Activated B cell treated with CpG ODN at 0.5 μM for 24 hours (primary cell): ENCODE results near the gene MAP1LC3B2. TPM values are rescaled to one million over a fixed set of nuclear protein-coding genes. Genes with fewer than 3 reads are reported as not detected.
A peak's percentile ranks its signal among the peaks of the same experiment; 100 is the strongest.

Source experiments
- ATAC-seq: fragments of 200-7000 bp; cut with Tn5 transposase; one replicate; pipeline ENCODE4 v1.10.0; 2021; ENCODE audit warnings: low read depth, mild to moderate bottlenecking, moderate library complexity
- CTCF ChIA-PET: fragments of 350-600 bp; sonication (Branson Sonifier 250); formaldehyde crosslinking; loops from one replicate; lab custom pipeline; 2021; ENCODE audit warnings: antibody characterized with exemption; lab: Charles Lee
- POLR2A ChIA-PET: fragments of 350-600 bp; sonication (Branson Sonifier 250); formaldehyde crosslinking; loops from one replicate; lab custom pipeline; 2021; ENCODE audit warnings: antibody characterized with exemption; lab: Charles Lee
- DNase-seq: peaks from one replicate; pipeline ENCODE4 v3.0.0; 2022
- H3K27ac Mint-ChIP-seq: one replicate; pipeline ENCODE4 v1.8.0; 2020; ENCODE audit warnings: mixed read lengths
- H3K27me3 Mint-ChIP-seq: one replicate; pipeline ENCODE4 v1.8.0; 2021; ENCODE audit warnings: mixed read lengths
- H3K36me3 Mint-ChIP-seq: one replicate; pipeline ENCODE4 v1.8.0; 2021; ENCODE audit warnings: low read depth, mixed read lengths
- H3K4me1 Mint-ChIP-seq: one replicate; pipeline ENCODE4 v1.8.0; 2021; ENCODE audit warnings: mixed read lengths
- H3K4me3 Mint-ChIP-seq: one replicate; pipeline ENCODE4 v1.8.0; 2020; ENCODE audit warnings: mild to moderate bottlenecking, mixed read lengths
- H3K9me3 Mint-ChIP-seq: one replicate; pipeline ENCODE4 v1.8.0; 2020; ENCODE audit warnings: mixed read lengths
- CTCF ChIP-seq: fragments of 200-600 bp; IDR thresholded peaks from one replicate; pipeline ENCODE4 v1.8.0; 2022; ENCODE audit warnings: antibody characterized with exemption, mild to moderate bottlenecking
- intact Hi-C: fragments of 100-400 bp; cut with micrococcal nuclease; formaldehyde crosslinking; loops from one replicate; pipeline ENCODE4 v1.15.1; 2024
- total RNA-seq: library from RNA; stranded (reverse); gene quantifications from 2 replicates; pipeline ENCODE4 v1.2.3, GENCODE V29; 2022

The MAP1LC3B2 gene
- total RNA-seq, 1 donor from 2014 or later, result 1.9 TPM

DNA sequence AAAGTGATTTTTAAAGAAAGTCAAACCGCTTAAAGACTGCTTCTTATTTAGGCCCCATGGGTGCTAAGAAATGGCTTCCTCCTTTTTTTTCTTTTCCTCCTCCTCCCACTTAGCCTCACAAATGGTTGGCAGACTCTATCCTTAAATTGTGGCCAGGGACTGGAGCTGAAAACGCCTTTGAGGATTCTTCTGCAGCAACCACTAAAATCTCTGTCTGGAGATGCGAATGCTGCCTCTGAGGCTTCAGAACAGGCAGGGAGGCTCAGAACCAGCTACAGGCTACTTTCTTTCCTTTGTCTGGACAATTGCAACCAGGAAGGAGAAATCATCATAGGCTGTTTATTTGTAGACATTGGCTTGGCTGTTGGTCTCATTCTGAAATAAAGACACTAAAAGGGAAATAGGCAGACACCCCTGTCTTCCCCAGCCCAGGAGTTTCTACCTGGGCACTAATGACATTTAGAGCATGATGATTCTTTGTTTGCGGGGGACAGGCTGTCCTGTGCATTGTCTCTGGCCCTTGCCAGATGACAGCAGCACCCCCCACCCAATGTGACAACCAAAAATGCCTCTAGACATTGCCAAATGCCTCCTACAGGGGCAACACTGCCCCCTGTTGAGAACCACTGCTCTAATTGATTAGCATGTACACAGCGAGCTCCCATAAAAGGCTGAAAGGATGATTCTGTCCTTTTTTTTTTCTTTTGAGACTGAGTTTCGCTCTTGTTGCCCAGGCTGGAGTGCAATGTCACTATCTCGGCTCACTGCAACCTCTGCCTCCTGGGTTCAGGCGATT, 50.3 kb downstream of the MAP1LC3B2 start:
- intact Hi-C loops, result loop anchor here (2.0 to 5.0 kb wide), 3 partner anchors 78 to 611 kb away; no protein-coding TSS in a partner anchor
- Mint-ChIP-seq H3K4me3 (no peak overlapping the region), H3K4me1 (peaks cover 19% of the 10 kb centered on the region), H3K27me3 (peaks cover 8% of the 10 kb centered on the region), H3K36me3 (no peaks in the 10 kb centered on the region), H3K9me3 (no peaks in the 10 kb centered on the region), H3K27ac (no peak overlapping the region)
- TF ChIP-seq CTCF, result no peak
- CTCF ChIA-PET, result interaction anchor here (0.6 to 1.6 kb wide), 13 partner anchors 10 to 615 kb away, joined by 3 to 7 read pairs (median 4); no protein-coding TSS in a partner anchor
- POLR2A ChIA-PET, result no interaction called here
- peak; percentile 61 for ATAC-seq
- DNase-seq, result no peak

GRCh38 chr12:116610971-116611541, 51.9 kb downstream of the MAP1LC3B2 start:
- H3K4me3 Mint-ChIP-seq, result no peak overlapping the region
- no peak for ATAC-seq
- TF ChIP-seq CTCF, result no peak
- H3K9me3 Mint-ChIP-seq, result no peaks in the 10 kb centered on the region
- DNase-seq, result no peak
- CTCF ChIA-PET, result interaction anchor here (1.1 to 1.6 kb wide), 7 partner anchors 77 to 616 kb away, joined by 3 to 4 read pairs (median 3); no protein-coding TSS in a partner anchor
- POLR2A ChIA-PET, result no interaction called here
- no peaks in the 10 kb centered on the region for H3K36me3 Mint-ChIP-seq
- H3K4me1 Mint-ChIP-seq, result peaks cover 7% of the 10 kb centered on the region
- H3K27ac Mint-ChIP-seq, result no peak overlapping the region
- intact Hi-C loops, result no loop called here
- H3K27me3 Mint-ChIP-seq, result peaks cover 2% of the 10 kb centered on the region

DNA sequence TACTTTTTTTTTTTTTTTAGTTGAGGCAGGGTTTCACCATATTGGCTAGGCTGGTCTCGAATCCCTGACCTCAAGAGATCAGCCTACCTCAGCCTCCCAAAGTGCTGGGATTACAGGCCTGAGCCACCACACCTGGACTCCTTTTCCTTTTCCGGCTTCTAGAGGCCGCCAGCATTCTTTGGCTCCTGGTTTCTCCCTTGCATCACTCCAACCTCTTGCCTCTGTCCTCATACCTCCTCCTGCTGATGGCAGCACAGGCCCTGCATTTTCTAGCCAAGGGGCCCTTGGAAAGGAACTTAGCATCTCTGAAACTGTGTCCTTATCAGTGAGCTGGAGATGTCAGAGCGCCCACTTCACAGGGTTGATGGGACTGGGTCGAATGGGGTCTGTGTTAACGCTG, 53.3 kb downstream of the MAP1LC3B2 start:
- intact Hi-C loops, result no loop called here
- Mint-ChIP-seq H3K9me3 (no peaks in the 10 kb centered on the region), H3K36me3 (no peaks in the 10 kb centered on the region), H3K27ac (no peak overlapping the region), H3K27me3 (no peaks in the 10 kb centered on the region), H3K4me1 (peaks cover 7% of the 10 kb centered on the region), H3K4me3 (no peak overlapping the region)
- no peak for ATAC-seq
- TF ChIP-seq CTCF, result no peak
- no peak for DNase-seq
- ChIA-PET CTCF (no interaction called here), POLR2A (no interaction called here)

DNA sequence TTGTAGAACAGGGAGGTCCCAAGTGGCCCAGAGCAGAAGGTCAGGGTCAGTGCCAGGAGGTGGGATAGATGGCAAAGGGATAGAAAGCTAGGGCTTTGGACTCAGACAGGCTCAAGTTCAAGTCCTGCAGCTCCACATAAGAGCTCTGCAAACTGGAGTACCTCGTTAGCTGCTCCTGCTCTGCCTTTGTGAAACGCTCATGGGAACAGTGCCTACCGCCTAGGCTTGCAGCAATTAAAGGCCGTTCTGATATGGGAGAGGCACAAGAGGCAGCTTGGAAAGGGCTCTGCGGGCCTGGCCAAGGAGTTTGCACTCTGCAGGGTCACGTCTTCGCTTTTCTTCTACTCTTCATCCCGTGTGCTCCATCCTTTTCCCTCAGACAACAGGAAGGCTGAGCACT, 54.1 kb downstream of the MAP1LC3B2 start:
- no peak overlapping the region for H3K27ac Mint-ChIP-seq
- CTCF ChIA-PET, result no interaction called here

More for the DNA sequence above, 54.1 kb downstream of the MAP1LC3B2 start:
- peaks cover 7% of the 10 kb centered on the region for H3K4me1 Mint-ChIP-seq
- TF ChIP-seq CTCF, result no peak
- H3K9me3 Mint-ChIP-seq, result peaks cover 1% of the 10 kb centered on the region
- ATAC-seq, result no peak
- H3K36me3 Mint-ChIP-seq, result no peaks in the 10 kb centered on the region
- no peaks in the 10 kb centered on the region for H3K27me3 Mint-ChIP-seq
- intact Hi-C loops, result no loop called here
- DNase-seq, result no peak
- H3K4me3 Mint-ChIP-seq, result no peak overlapping the region
- POLR2A ChIA-PET, result no interaction called here
